HG03095 (cell line): ENCODE results near the gene LRCH3.

Experiments used
- ATAC-seq: cut with Tn5 transposase; IDR thresholded peaks from one replicate; pipeline ENCODE4 v1.9.1; 2021; ENCODE audit warnings: moderate library complexity; ENCODE audit not compliant: unreplicated experiment

Gene LRCH3

GRCh38 chr3:197833930-197834715 lies 43.1 kb downstream of the LRCH3 start:
- no peak for ATAC-seq

GRCh38 chr3:197835509-197835908 lies 44.5 kb downstream of the LRCH3 start:
- ATAC-seq: no peak

- no peak for ATAC-seq
Observed at GRCh38 chr3:197836244-197836643, 45.2 kb downstream of the LRCH3 start.

GRCh38 chr3:197837282-197837681 lies 46.2 kb downstream of the LRCH3 start:
- ATAC-seq: no peak

- no peak for ATAC-seq
Observed at GRCh38 chr3:197841789-197842188, 50.7 kb downstream of the LRCH3 start.

GRCh38 chr3:197846491-197846890 lies 55.4 kb downstream of the LRCH3 start:
- ATAC-seq: no peak

GRCh38 chr3:197847866-197848401 lies 56.9 kb downstream of the LRCH3 start:
- ATAC-seq: peak; percentile 85

- no peak for ATAC-seq
Observed at GRCh38 chr3:197854596-197855343, 63.7 kb downstream of the LRCH3 start.

GRCh38 chr3:197855571-197855970 lies 64.5 kb downstream of the LRCH3 start:
- ATAC-seq: no peak

- no peak for ATAC-seq
Observed at GRCh38 chr3:197856199-197856816, 65.3 kb downstream of the LRCH3 start.

- no peak for ATAC-seq
Observed at GRCh38 chr3:197858133-197858532, 67.1 kb downstream of the LRCH3 start.

- ATAC-seq: no peak
Observed at GRCh38 chr3:197858598-197858997, 67.5 kb downstream of the LRCH3 start.

GRCh38 chr3:197866035-197866434 lies 75.0 kb downstream of the LRCH3 start:
- ATAC-seq: no peak

- no peak for ATAC-seq
Observed at GRCh38 chr3:197873329-197873728, 82.3 kb downstream of the LRCH3 start.

- ATAC-seq: no peak
Observed at GRCh38 chr3:197874064-197874463, 83.0 kb downstream of the LRCH3 start.

GRCh38 chr3:197874653-197875052 lies 83.6 kb downstream of the LRCH3 start:
- no peak for ATAC-seq

- no peak for ATAC-seq
Observed at GRCh38 chr3:197877902-197878301, 86.8 kb downstream of the LRCH3 start.

GRCh38 chr3:197878427-197878826 lies 87.4 kb downstream of the LRCH3 start:
- ATAC-seq: no peak

- no peak for ATAC-seq
Observed at GRCh38 chr3:197880491-197881269, 89.6 kb downstream of the LRCH3 start.

- no peak for ATAC-seq
Observed at GRCh38 chr3:197881270-197881969, 90.4 kb downstream of the LRCH3 start.
